GM19238 (cell line): Measurements from ENCODE around the gene PTBP1.
"Not testable (repeated sequence)": the region's sequence is repeated elsewhere in the genome, so short reads cannot be mapped to it uniquely, and the experiment has no call there.

Experiments used
- DNase-seq: peaks from one replicate; pipeline ENCODE4 v3.0.0; 2011; ENCODE audit warnings: low spot score; ENCODE audit not compliant: insufficient read length

Gene PTBP1

GRCh38 chr19:810077-810855, 13.0 kb downstream of the PTBP1 start:
- no peak for DNase-seq

GRCh38 chr19:810883-811489, 13.7 kb downstream of the PTBP1 start:
- DNase-seq: no peak

GRCh38 chr19:811506-812048, 14.3 kb downstream of the PTBP1 start:
- no peak for DNase-seq

- DNase-seq: no peak
Measured at GRCh38 chr19:812049-812746, 14.9 kb downstream of the PTBP1 start.

- DNase-seq: no peak
Measured at GRCh38 chr19:812747-813218, 15.5 kb downstream of the PTBP1 start.

- DNase-seq: no peak
Measured at GRCh38 chr19:813219-814151, 16.2 kb downstream of the PTBP1 start.

GRCh38 chr19:814152-815078, 17.2 kb downstream of the PTBP1 start:
- DNase-seq: no peak

GRCh38 chr19:815079-815774, 18.0 kb downstream of the PTBP1 start:
- DNase-seq: no peak

- DNase-seq: no peak
Measured at GRCh38 chr19:815775-816499, 18.7 kb downstream of the PTBP1 start.

- no peak for DNase-seq
Measured at GRCh38 chr19:816500-816857, 19.2 kb downstream of the PTBP1 start.

GRCh38 chr19:820212-820611, 23.0 kb downstream of the PTBP1 start:
- DNase-seq: not testable (repeated sequence)

GRCh38 chr19:821231-821824, 24.1 kb downstream of the PTBP1 start:
- no peak for DNase-seq

GRCh38 chr19:821825-822503, 24.7 kb downstream of the PTBP1 start, which contains the start of gene PLPPR3:
Gene PLPPR3 (minus strand): TSS chr19:821955. CDS start chr19:821559, 396 bp downstream.
- DNase-seq: no peak

- no peak for DNase-seq
Measured at GRCh38 chr19:823565-824121, 26.4 kb downstream of the PTBP1 start.

GRCh38 chr19:824885-825284, 27.6 kb downstream of the PTBP1 start:
- no peak for DNase-seq

- DNase-seq: no peak
Measured at GRCh38 chr19:825897-826644, 28.8 kb downstream of the PTBP1 start.

GRCh38 chr19:827314-827709, 30.1 kb downstream of the PTBP1 start:
- DNase-seq: no peak
